ENCODE data around the gene ABHD5.
A peak's percentile ranks its signal among the peaks of the same experiment; 100 is the strongest.

Gene ABHD5

GRCh38 chr3:43738305-43738704, 47.6 kb downstream of the ABHD5 start:
- intact Hi-C loops (cut with micrococcal nuclease): no loop called here
- H3K27me3 Mint-ChIP-seq: peaks cover 3% of the 10 kb centered on the region
- H3K9me3 Mint-ChIP-seq: no peaks in the 10 kb centered on the region
- H3K36me3 Mint-ChIP-seq (ENCODE audit: low read depth): peaks cover 22% of the 10 kb centered on the region
- no peak overlapping the region for H3K27ac Mint-ChIP-seq
- no peak overlapping the region for H3K4me3 Mint-ChIP-seq
- no peaks in the 10 kb centered on the region for H3K4me1 Mint-ChIP-seq (ENCODE audit: low read depth)

GRCh38 chr3:43742920-43743319, 52.2 kb downstream of the ABHD5 start:
- Mint-ChIP-seq H3K4me1 (ENCODE audit: low read depth) (no peaks in the 10 kb centered on the region), H3K4me3 (no peak overlapping the region), H3K9me3 (peaks cover 7% of the 10 kb centered on the region), H3K27ac (no peak overlapping the region), H3K27me3 (peaks cover 5% of the 10 kb centered on the region), H3K36me3 (ENCODE audit: low read depth) (no peaks in the 10 kb centered on the region)
- intact Hi-C loops (cut with micrococcal nuclease): no loop called here

- Mint-ChIP-seq H3K36me3 (ENCODE audit: low read depth) (no peaks in the 10 kb centered on the region), H3K27ac (no peak overlapping the region), H3K4me3 (no peak overlapping the region), H3K4me1 (ENCODE audit: low read depth) (no peaks in the 10 kb centered on the region), H3K27me3 (peaks cover 8% of the 10 kb centered on the region), H3K9me3 (peaks cover 7% of the 10 kb centered on the region)
- intact Hi-C loops (cut with micrococcal nuclease): no loop called here
Measured at GRCh38 chr3:43747641-43748040, 56.9 kb downstream of the ABHD5 start.

GRCh38 chr3:43748179-43748578, 57.4 kb downstream of the ABHD5 start:
- H3K4me3 Mint-ChIP-seq: no peak overlapping the region
- intact Hi-C loops (cut with micrococcal nuclease): no loop called here
- H3K27ac Mint-ChIP-seq: no peak overlapping the region
- H3K9me3 Mint-ChIP-seq: peaks cover 7% of the 10 kb centered on the region
- no peaks in the 10 kb centered on the region for H3K36me3 Mint-ChIP-seq (ENCODE audit: low read depth)
- no peaks in the 10 kb centered on the region for H3K4me1 Mint-ChIP-seq (ENCODE audit: low read depth)
- H3K27me3 Mint-ChIP-seq: peaks cover 8% of the 10 kb centered on the region

GRCh38 chr3:43748645-43749044, 57.9 kb downstream of the ABHD5 start:
- Mint-ChIP-seq H3K27ac (no peak overlapping the region), H3K27me3 (peaks cover 8% of the 10 kb centered on the region), H3K4me3 (no peak overlapping the region), H3K36me3 (ENCODE audit: low read depth) (no peaks in the 10 kb centered on the region), H3K9me3 (peaks cover 7% of the 10 kb centered on the region), H3K4me1 (ENCODE audit: low read depth) (no peaks in the 10 kb centered on the region)
- intact Hi-C loops (cut with micrococcal nuclease): no loop called here

GRCh38 chr3:43752905-43753304, 62.2 kb downstream of the ABHD5 start:
- no peak overlapping the region for H3K4me3 Mint-ChIP-seq
- intact Hi-C loops (cut with micrococcal nuclease): no loop called here
- no peaks in the 10 kb centered on the region for H3K9me3 Mint-ChIP-seq

GRCh38 chr3:43753741-43754715, 63.3 kb downstream of the ABHD5 start:
- H3K4me3 Mint-ChIP-seq: no peak overlapping the region
- H3K36me3 Mint-ChIP-seq (ENCODE audit: low read depth): no peaks in the 10 kb centered on the region
- H3K9me3 Mint-ChIP-seq: no peaks in the 10 kb centered on the region
- H3K4me1 Mint-ChIP-seq (ENCODE audit: low read depth): peaks cover 16% of the 10 kb centered on the region
- intact Hi-C loops (cut with micrococcal nuclease): no loop called here
- peaks cover 8% of the 10 kb centered on the region for H3K27me3 Mint-ChIP-seq
- H3K27ac Mint-ChIP-seq: no peak overlapping the region

More at GRCh38 chr3:43752905-43753304, 62.2 kb downstream of the ABHD5 start:
- no peak overlapping the region for H3K27ac Mint-ChIP-seq
- H3K27me3 Mint-ChIP-seq: peaks cover 8% of the 10 kb centered on the region
- no peaks in the 10 kb centered on the region for H3K36me3 Mint-ChIP-seq (ENCODE audit: low read depth)
- peaks cover 7% of the 10 kb centered on the region for H3K4me1 Mint-ChIP-seq (ENCODE audit: low read depth)

- Mint-ChIP-seq H3K4me1 (ENCODE audit: low read depth) (peaks cover 26% of the 10 kb centered on the region), H3K27me3 (peaks cover 8% of the 10 kb centered on the region), H3K9me3 (no peaks in the 10 kb centered on the region), H3K36me3 (ENCODE audit: low read depth) (no peaks in the 10 kb centered on the region), H3K4me3 (no peak overlapping the region), H3K27ac (no peak overlapping the region)
- intact Hi-C loops (cut with micrococcal nuclease): no loop called here
Measured at GRCh38 chr3:43755516-43756200, 64.9 kb downstream of the ABHD5 start.

GRCh38 chr3:43757666-43758321, 67.1 kb downstream of the ABHD5 start:
- Mint-ChIP-seq H3K36me3 (ENCODE audit: low read depth) (no peaks in the 10 kb centered on the region), H3K9me3 (no peaks in the 10 kb centered on the region), H3K4me1 (ENCODE audit: low read depth) (peaks cover 26% of the 10 kb centered on the region), H3K27ac (peak overlapping the region; percentile 2), H3K27me3 (peaks cover 2% of the 10 kb centered on the region), H3K4me3 (no peak overlapping the region)
- intact Hi-C loops (cut with micrococcal nuclease): no loop called here

GRCh38 chr3:43758592-43759225, 68.0 kb downstream of the ABHD5 start:
- H3K4me1 Mint-ChIP-seq (ENCODE audit: low read depth): peaks cover 26% of the 10 kb centered on the region
- H3K36me3 Mint-ChIP-seq (ENCODE audit: low read depth): no peaks in the 10 kb centered on the region
- peaks cover 2% of the 10 kb centered on the region for H3K27me3 Mint-ChIP-seq
- H3K9me3 Mint-ChIP-seq: no peaks in the 10 kb centered on the region
- no peak overlapping the region for H3K4me3 Mint-ChIP-seq
- intact Hi-C loops (cut with micrococcal nuclease): no loop called here
- no peak overlapping the region for H3K27ac Mint-ChIP-seq

GRCh38 chr3:43759297-43759782, 68.6 kb downstream of the ABHD5 start:
- Mint-ChIP-seq H3K36me3 (ENCODE audit: low read depth) (no peaks in the 10 kb centered on the region), H3K4me1 (ENCODE audit: low read depth) (peaks cover 26% of the 10 kb centered on the region), H3K27me3 (peaks cover 2% of the 10 kb centered on the region), H3K27ac (no peak overlapping the region), H3K4me3 (no peak overlapping the region), H3K9me3 (no peaks in the 10 kb centered on the region)
- intact Hi-C loops (cut with micrococcal nuclease): no loop called here

- Mint-ChIP-seq H3K4me3 (no peak overlapping the region), H3K27ac (no peak overlapping the region), H3K4me1 (ENCODE audit: low read depth) (peaks cover 26% of the 10 kb centered on the region), H3K27me3 (peaks cover 2% of the 10 kb centered on the region), H3K36me3 (ENCODE audit: low read depth) (no peaks in the 10 kb centered on the region), H3K9me3 (no peaks in the 10 kb centered on the region)
- intact Hi-C loops (cut with micrococcal nuclease): no loop called here
Measured at GRCh38 chr3:43759938-43760337, 69.2 kb downstream of the ABHD5 start.

- intact Hi-C loops (cut with micrococcal nuclease): no loop called here
- Mint-ChIP-seq H3K27ac (no peak overlapping the region), H3K9me3 (no peaks in the 10 kb centered on the region), H3K4me3 (no peak overlapping the region), H3K27me3 (peaks cover 2% of the 10 kb centered on the region), H3K36me3 (ENCODE audit: low read depth) (no peaks in the 10 kb centered on the region), H3K4me1 (ENCODE audit: low read depth) (peaks cover 26% of the 10 kb centered on the region)
Measured at GRCh38 chr3:43760938-43761337, 70.2 kb downstream of the ABHD5 start.

All from dendritic cell treated with granulocyte-macrophage colony-stimulating factor and Interleukin-4, amounts not matched to agents 40 ng/mL and 50 ng/mL, for 4 days (primary cell).